GM18502 (cell line): ENCODE results near the gene JPH3.
"Not testable (repeated sequence)": the region's sequence is repeated elsewhere in the genome, so short reads cannot be mapped to it uniquely, and the experiment has no call there.

ENCODE experiments used
- ATAC-seq: cut with Tn5 transposase; IDR thresholded peaks from one replicate; pipeline ENCODE4 v1.9.1; 2021; ENCODE audit warnings: mild to moderate bottlenecking; ENCODE audit not compliant: unreplicated experiment, poor library complexity

JPH3 gene

DNA sequence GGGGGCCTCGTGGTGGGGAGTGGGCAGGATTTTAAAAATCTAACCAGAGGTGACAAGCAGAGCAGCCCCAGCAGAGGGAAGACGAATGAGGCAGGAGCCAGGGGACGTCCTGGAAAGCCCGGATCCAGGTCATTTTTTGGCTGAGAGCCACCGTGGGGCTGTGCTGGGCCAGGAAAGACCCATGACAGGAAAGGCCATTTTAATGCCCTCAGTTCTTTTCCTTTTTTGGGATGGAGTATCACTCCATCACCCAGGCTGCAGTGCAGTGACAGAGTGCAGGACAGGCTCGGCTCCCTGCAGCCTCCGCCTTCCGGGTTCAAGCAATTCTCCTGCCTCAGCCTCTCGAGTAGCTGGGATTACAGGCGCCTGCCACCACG is 30.5 kb upstream of the JPH3 start:
- no peak for ATAC-seq

GRCh38 chr16:87572959-87573358 is 29.3 kb upstream of the JPH3 start:
- ATAC-seq: no peak

GRCh38 chr16:87575027-87575804 is 27.1 kb upstream of the JPH3 start:
- ATAC-seq: no peak

DNA sequence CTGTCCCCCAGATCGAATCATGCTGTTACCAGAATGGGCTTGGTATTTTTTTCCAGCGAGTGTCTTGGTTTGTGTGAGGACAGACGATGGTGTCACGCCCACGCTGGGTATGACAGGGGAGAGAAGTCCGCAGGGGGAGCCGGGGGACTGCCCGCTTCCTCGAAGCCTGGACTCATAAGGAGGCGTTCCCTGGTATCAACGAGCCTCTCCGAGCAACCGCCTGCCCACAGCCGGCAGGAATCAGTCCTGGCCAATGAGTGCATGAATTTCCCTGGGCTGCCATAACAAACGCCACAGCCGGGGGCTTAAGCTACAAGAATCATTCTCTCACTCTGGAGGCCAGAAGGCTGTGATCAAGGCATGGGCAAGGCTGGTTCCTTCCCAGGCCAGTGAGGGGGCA is 26.1 kb upstream of the JPH3 start:
- ATAC-seq: no peak

DNA sequence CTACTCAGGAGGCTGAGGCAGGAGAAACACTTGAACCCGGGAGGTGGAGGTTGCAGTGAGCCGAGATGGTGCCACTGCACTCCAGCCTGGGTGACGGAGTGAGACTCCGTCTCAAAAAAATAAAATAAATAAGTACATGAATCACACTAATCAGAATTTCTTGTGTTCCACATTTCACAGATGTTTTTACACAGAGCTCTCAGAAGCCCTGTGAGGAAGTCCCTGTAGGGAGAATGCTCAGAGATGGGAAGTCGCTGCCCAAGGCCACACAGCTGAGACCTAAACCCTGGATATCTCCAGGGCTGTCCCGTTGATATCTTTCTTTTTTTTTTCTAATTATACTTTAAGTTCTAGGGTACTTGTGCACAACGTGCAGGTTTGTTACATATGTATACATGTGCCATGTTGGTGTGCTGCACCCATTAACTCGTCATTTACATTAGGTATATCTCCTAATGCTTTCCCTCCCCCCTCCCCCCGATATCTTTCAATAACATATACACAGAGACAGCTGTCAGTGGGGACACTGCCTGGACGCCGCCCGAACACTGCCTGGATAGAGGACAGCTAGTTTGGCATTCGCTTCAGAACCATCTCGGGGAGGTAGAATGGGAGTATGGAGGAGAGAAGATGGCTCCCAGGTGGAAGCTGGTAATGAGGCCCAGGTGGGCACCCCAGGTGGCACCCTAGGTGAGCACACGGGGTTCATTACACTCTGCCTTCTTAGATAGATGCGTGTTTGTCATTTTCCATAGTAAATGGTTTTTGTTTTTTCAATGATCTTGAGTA is 24.0 kb upstream of the JPH3 start:
- ATAC-seq: not testable (repeated sequence)

GRCh38 chr16:87579691-87580090 is 22.6 kb upstream of the JPH3 start:
- no peak for ATAC-seq

DNA sequence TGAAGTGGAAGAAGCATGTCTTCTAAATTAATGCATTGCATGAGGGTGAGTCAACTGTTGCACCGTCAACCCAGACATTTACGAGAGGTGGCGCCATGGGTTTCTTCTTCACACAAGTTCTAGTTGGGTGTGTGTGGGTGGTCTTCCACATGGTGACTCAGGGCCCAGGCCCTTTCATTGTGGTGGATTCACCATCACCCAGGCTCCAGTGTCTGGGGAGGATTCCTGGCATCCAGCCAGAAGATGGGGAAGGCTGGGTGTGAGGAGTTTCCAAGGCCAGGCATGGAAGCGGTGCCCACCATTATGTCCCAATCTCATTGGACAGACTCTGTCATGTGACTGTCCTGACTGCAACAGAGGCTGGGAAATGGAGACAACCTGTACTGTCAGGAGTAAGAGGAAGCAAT is 21.4 kb upstream of the JPH3 start:
- ATAC-seq: no peak

DNA sequence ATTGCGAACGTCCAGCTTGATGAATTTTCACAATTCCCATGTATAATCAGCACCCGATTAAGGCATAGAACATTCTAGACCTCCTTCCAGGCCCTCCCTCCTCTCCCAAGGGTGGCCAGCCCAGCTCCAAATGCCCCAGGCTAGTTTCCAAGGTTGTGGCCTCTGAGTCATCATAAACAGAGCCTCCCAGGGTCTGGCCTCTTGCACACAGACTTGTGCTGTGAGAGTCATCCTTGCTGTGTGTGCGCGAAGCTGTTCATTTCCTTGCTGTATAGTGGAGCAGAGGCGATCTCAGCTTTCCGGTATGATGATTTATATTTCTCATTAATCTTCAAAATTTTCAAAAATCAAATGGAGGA is 20.5 kb upstream of the JPH3 start:
- no peak for ATAC-seq

- ATAC-seq: no peak
Observed at GRCh38 chr16:87582216-87582965, 19.9 kb upstream of the JPH3 start.

- no peak for ATAC-seq
Observed at GRCh38 chr16:87582966-87583325, 19.4 kb upstream of the JPH3 start.

- no peak for ATAC-seq
Observed at GRCh38 chr16:87583453-87584131, 18.7 kb upstream of the JPH3 start.

- no peak for ATAC-seq
Observed at GRCh38 chr16:87584271-87584670, 18.0 kb upstream of the JPH3 start.

DNA sequence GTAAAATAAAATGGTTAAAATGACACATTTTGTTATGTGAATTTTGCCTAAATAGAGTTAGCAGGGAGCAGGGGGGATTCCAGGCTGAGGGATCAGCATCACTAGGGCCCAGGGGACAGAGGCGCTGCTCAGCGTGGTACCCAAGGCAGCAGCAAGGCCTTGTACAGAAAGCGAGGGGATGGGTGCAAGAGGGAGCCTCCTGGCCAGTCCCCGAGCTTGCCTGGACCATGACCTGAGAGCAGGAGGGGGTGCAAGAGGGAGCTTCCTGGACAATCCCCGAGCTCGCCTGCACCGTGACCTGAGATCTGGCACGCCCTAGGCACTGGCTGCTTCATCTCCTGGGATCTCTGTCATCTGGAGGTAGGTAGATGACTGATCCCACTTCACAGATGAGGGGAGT is 17.3 kb upstream of the JPH3 start:
- no peak for ATAC-seq

DNA sequence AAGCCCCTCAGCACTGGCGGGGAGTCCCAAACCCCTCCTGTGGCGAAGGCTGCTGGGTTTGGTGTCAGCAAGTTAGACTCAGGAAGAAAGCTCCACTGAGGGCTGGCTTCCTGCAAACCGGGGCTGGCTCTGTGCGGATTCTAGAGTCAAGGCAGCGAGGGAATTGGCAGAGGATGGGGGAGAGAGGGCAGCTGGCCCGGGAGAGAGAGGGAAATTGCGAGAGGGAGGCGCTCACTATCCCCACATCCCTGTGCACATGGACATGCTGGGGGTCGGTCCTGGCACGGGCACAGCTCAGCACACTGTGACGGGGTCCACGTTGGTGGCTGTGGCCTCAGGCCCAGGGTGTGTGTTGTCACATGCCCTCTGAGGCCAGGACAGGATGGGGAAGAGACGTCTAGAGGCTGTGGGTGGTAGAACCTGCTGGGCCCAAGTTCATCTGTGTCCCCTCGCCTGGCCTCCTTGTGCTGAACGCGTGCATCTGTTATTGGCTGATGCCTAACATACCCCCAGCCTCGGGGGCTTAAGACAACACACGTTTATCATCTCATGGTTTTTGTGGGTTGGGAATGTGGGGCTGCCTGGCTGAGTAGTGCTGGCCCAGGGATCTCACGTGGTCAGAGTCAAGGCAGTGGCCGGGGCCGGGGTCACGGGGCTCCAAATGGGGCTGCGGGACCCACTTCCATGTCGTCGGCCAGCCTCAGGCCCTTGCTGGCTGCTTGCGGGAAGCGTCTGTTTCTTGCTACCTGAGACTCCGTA is 16.7 kb upstream of the JPH3 start:
- ATAC-seq: no peak

- no peak for ATAC-seq
Observed at GRCh38 chr16:87586201-87586782, 16.0 kb upstream of the JPH3 start.

- no peak for ATAC-seq
Observed at GRCh38 chr16:87587636-87588035, 14.7 kb upstream of the JPH3 start.

GRCh38 chr16:87592018-87592712 is 10.1 kb upstream of the JPH3 start:
- no peak for ATAC-seq

DNA sequence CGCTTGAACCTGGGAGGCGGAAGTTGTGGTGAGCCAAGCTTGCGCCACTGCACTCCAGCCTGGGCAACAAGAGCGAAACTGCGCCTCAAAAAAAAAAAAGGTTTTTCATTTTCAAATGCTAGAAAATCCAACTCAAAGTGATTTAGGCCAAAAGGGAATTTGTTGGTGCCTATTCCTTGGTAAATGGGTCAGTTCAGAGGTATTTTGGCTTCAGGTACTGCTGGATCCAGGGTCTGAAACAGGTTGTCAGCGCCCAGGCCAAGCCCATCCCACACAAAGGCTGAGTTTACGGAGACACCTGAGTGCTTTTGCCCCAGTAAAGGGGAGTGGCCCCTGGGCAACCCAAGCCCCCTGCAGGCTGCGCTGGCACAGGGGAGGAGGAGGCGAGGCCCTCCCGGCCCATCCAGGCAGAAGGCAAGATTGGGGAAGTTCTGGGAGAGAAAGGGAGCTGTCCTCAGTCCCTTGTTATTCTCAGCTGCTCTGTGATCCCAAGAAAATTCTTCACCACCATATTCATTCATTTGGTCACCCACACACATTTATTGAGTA is 8.5 kb upstream of the JPH3 start:
- ATAC-seq: no peak

DNA sequence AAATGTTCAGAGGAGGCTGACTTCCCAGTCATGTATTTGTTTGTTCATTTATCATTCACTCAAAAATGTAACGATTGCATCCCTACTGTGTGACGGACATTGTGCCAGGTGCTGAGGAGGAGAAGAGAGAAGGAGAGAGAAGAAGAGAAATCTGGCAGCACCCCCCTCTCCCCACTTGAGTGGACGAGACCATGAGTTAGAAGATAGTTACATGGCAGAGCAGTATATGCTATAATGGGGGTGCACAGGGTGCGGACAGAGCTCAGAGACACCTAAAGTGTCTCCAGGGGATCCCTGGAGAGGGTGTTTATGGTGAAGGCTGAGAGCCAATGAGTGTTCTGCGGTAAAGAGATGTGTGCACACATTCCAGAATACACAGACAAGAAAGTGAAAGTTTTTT is 6.6 kb upstream of the JPH3 start:
- no peak for ATAC-seq
